Adrenal gland (tissue), 5 donors: ENCODE measurements around the gene UBE2G2.

Experiments used
- CTCF ChIP-seq, 6 experiments: fragments of 450-650 bp in 4 of 6; fragments of 200-600 bp in 2 of 6; sonication (generic) in 1 of 6; IDR thresholded peaks; 1 replicate in 5 of 6; 2 replicates in 1 of 6; pipeline versions ENCODE4 v1.5.1 to v1.8.0; 2016 to 2021; ENCODE audit warnings: antibody characterized with exemption in 6 of 6, mild to moderate bottlenecking in 2 of 6, moderate library complexity in 1 of 6
- POLR2A ChIP-seq, 2 donors: fragments of 450-650 bp; IDR thresholded peaks; one replicate each; pipeline ENCODE4 v1.6.1; 2017; ENCODE audit warnings: antibody characterized with exemption in 2 of 2, mild to moderate bottlenecking in 2 of 2, moderate library complexity in 1 of 2
- donor health status: DM: no; HTN: no; CAD: no.

DNA sequence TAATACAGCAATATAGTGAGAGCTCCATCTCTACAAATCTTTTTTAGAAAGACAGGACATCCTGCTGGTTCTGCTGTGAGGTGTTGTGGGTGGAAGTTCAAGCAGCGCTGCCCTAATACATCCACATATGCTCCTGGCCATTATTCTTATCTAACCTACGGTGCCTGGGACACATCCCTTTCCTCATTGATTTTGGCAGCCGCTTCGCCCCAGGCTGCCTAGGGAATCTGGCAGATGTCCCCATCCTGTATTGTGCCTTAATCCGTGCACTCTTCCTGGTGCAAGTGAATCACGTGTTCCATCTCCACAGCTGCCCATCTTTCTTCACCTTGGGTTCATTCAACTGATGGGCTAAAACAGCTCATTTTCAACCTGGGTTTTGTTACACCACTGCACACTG is 3.1 kb upstream of the UBE2G2 start:
- no peak for TF ChIP-seq CTCF (IDR thresholded peaks at IDR 0.05)
- TF ChIP-seq POLR2A (IDR thresholded peaks at IDR 0.05), result no peak
